ENCODE data around the gene DNAJC15.

DNAJC15 gene

GRCh38 chr13:43094901-43095300 lies 71.5 kb downstream of the DNAJC15 start:
- Histone ChIP-seq H3K27me3 (ENCODE audit: control insufficient read depth, insufficient read depth, low read length) (no peaks in the 10 kb centered on the region), H3K4me3 (ENCODE audit: low read length) (no peak overlapping the region), H3K9me3 (replicated peaks; ENCODE audit: low read length) (no peaks in the 10 kb centered on the region), H3K36me3 (ENCODE audit: insufficient read depth, low read length) (no peaks in the 10 kb centered on the region), H3K4me2 (ENCODE audit: low read length) (no peak overlapping the region), H3K4me1 (ENCODE audit: control insufficient read depth, insufficient read depth, low read length) (peaks cover 14% of the 10 kb centered on the region), H3K9ac (ENCODE audit: low read depth, low read length) (no peak overlapping the region)

- Histone ChIP-seq H3K36me3 (ENCODE audit: insufficient read depth, low read length) (no peaks in the 10 kb centered on the region), H3K9me3 (replicated peaks; ENCODE audit: low read length) (no peaks in the 10 kb centered on the region), H3K4me1 (ENCODE audit: control insufficient read depth, insufficient read depth, low read length) (peaks cover 14% of the 10 kb centered on the region), H3K4me3 (ENCODE audit: low read length) (no peak overlapping the region), H3K4me2 (ENCODE audit: low read length) (peak overlapping the region; percentile 30), H3K27me3 (ENCODE audit: control insufficient read depth, insufficient read depth, low read length) (no peaks in the 10 kb centered on the region), H3K9ac (ENCODE audit: low read depth, low read length) (no peak overlapping the region)
Observed at GRCh38 chr13:43095771-43096719, 72.7 kb downstream of the DNAJC15 start.

- Histone ChIP-seq H3K4me2 (ENCODE audit: low read length) (no peak overlapping the region), H3K4me1 (ENCODE audit: control insufficient read depth, insufficient read depth, low read length) (peaks cover 8% of the 10 kb centered on the region), H3K4me3 (ENCODE audit: low read length) (no peak overlapping the region), H3K9ac (ENCODE audit: low read depth, low read length) (no peak overlapping the region), H3K27me3 (ENCODE audit: control insufficient read depth, insufficient read depth, low read length) (no peaks in the 10 kb centered on the region), H3K36me3 (ENCODE audit: insufficient read depth, low read length) (no peaks in the 10 kb centered on the region), H3K9me3 (replicated peaks; ENCODE audit: low read length) (no peaks in the 10 kb centered on the region)
Observed at GRCh38 chr13:43100667-43101066, 77.3 kb downstream of the DNAJC15 start.

GRCh38 chr13:43102304-43102703 lies 78.9 kb downstream of the DNAJC15 start:
- Histone ChIP-seq H3K4me1 (ENCODE audit: control insufficient read depth, insufficient read depth, low read length) (peaks cover 1% of the 10 kb centered on the region), H3K4me2 (ENCODE audit: low read length) (no peak overlapping the region), H3K9ac (ENCODE audit: low read depth, low read length) (no peak overlapping the region), H3K36me3 (ENCODE audit: insufficient read depth, low read length) (no peaks in the 10 kb centered on the region), H3K4me3 (ENCODE audit: low read length) (no peak overlapping the region), H3K9me3 (replicated peaks; ENCODE audit: low read length) (no peaks in the 10 kb centered on the region), H3K27me3 (ENCODE audit: control insufficient read depth, insufficient read depth, low read length) (no peaks in the 10 kb centered on the region)

GRCh38 chr13:43107780-43108179 lies 84.4 kb downstream of the DNAJC15 start:
- Histone ChIP-seq H3K9me3 (replicated peaks; ENCODE audit: low read length) (no peaks in the 10 kb centered on the region), H3K27me3 (ENCODE audit: control insufficient read depth, insufficient read depth, low read length) (no peaks in the 10 kb centered on the region), H3K4me2 (ENCODE audit: low read length) (no peak overlapping the region), H3K36me3 (ENCODE audit: insufficient read depth, low read length) (no peaks in the 10 kb centered on the region), H3K4me3 (ENCODE audit: low read length) (no peak overlapping the region), H3K9ac (ENCODE audit: low read depth, low read length) (no peak overlapping the region), H3K4me1 (ENCODE audit: control insufficient read depth, insufficient read depth, low read length) (peaks cover 9% of the 10 kb centered on the region)

GRCh38 chr13:43110036-43110435 lies 86.7 kb downstream of the DNAJC15 start:
- H3K9ac ChIP-seq (ENCODE audit: low read depth, low read length) = no peak overlapping the region
- H3K4me2 ChIP-seq (ENCODE audit: low read length) = no peak overlapping the region
- no peaks in the 10 kb centered on the region for H3K9me3 ChIP-seq (replicated peaks; ENCODE audit: low read length)
- H3K27me3 ChIP-seq (ENCODE audit: control insufficient read depth, insufficient read depth, low read length) = no peaks in the 10 kb centered on the region
- no peak overlapping the region for H3K4me3 ChIP-seq (ENCODE audit: low read length)
- H3K36me3 ChIP-seq (ENCODE audit: insufficient read depth, low read length) = no peaks in the 10 kb centered on the region
- H3K4me1 ChIP-seq (ENCODE audit: control insufficient read depth, insufficient read depth, low read length) = peaks cover 9% of the 10 kb centered on the region

GRCh38 chr13:43110658-43111057 lies 87.3 kb downstream of the DNAJC15 start:
- no peak overlapping the region for H3K9ac ChIP-seq (ENCODE audit: low read depth, low read length)
- H3K9me3 ChIP-seq (replicated peaks; ENCODE audit: low read length) = no peaks in the 10 kb centered on the region
- no peaks in the 10 kb centered on the region for H3K27me3 ChIP-seq (ENCODE audit: control insufficient read depth, insufficient read depth, low read length)
- H3K4me3 ChIP-seq (ENCODE audit: low read length) = no peak overlapping the region
- H3K4me2 ChIP-seq (ENCODE audit: low read length) = no peak overlapping the region
- no peaks in the 10 kb centered on the region for H3K36me3 ChIP-seq (ENCODE audit: insufficient read depth, low read length)
- peaks cover 9% of the 10 kb centered on the region for H3K4me1 ChIP-seq (ENCODE audit: control insufficient read depth, insufficient read depth, low read length)

- Histone ChIP-seq H3K4me3 (ENCODE audit: low read length) (no peak overlapping the region), H3K4me1 (ENCODE audit: control insufficient read depth, insufficient read depth, low read length) (peaks cover 9% of the 10 kb centered on the region), H3K36me3 (ENCODE audit: insufficient read depth, low read length) (no peaks in the 10 kb centered on the region), H3K9ac (ENCODE audit: low read depth, low read length) (no peak overlapping the region), H3K27me3 (ENCODE audit: control insufficient read depth, insufficient read depth, low read length) (no peaks in the 10 kb centered on the region), H3K4me2 (ENCODE audit: low read length) (no peak overlapping the region), H3K9me3 (replicated peaks; ENCODE audit: low read length) (no peaks in the 10 kb centered on the region)
Observed at GRCh38 chr13:43111559-43112400, 88.4 kb downstream of the DNAJC15 start.

GRCh38 chr13:43113603-43114002 lies 90.2 kb downstream of the DNAJC15 start:
- Histone ChIP-seq H3K4me1 (ENCODE audit: control insufficient read depth, insufficient read depth, low read length) (no peaks in the 10 kb centered on the region), H3K4me2 (ENCODE audit: low read length) (no peak overlapping the region), H3K4me3 (ENCODE audit: low read length) (no peak overlapping the region), H3K36me3 (ENCODE audit: insufficient read depth, low read length) (no peaks in the 10 kb centered on the region), H3K27me3 (ENCODE audit: control insufficient read depth, insufficient read depth, low read length) (no peaks in the 10 kb centered on the region), H3K9me3 (replicated peaks; ENCODE audit: low read length) (no peaks in the 10 kb centered on the region), H3K9ac (ENCODE audit: low read depth, low read length) (no peak overlapping the region)

GRCh38 chr13:43114504-43114903 lies 91.1 kb downstream of the DNAJC15 start:
- no peak overlapping the region for H3K4me2 ChIP-seq (ENCODE audit: low read length)
- H3K36me3 ChIP-seq (ENCODE audit: insufficient read depth, low read length) = no peaks in the 10 kb centered on the region
- no peak overlapping the region for H3K9ac ChIP-seq (ENCODE audit: low read depth, low read length)
- no peaks in the 10 kb centered on the region for H3K9me3 ChIP-seq (replicated peaks; ENCODE audit: low read length)
- no peak overlapping the region for H3K4me3 ChIP-seq (ENCODE audit: low read length)
- H3K27me3 ChIP-seq (ENCODE audit: control insufficient read depth, insufficient read depth, low read length) = no peaks in the 10 kb centered on the region
- no peaks in the 10 kb centered on the region for H3K4me1 ChIP-seq (ENCODE audit: control insufficient read depth, insufficient read depth, low read length)

- H3K9me3 ChIP-seq (replicated peaks; ENCODE audit: low read length) = no peaks in the 10 kb centered on the region
- H3K4me2 ChIP-seq (ENCODE audit: low read length) = no peak overlapping the region
- no peaks in the 10 kb centered on the region for H3K36me3 ChIP-seq (ENCODE audit: insufficient read depth, low read length)
- H3K9ac ChIP-seq (ENCODE audit: low read depth, low read length) = no peak overlapping the region
- no peaks in the 10 kb centered on the region for H3K4me1 ChIP-seq (ENCODE audit: control insufficient read depth, insufficient read depth, low read length)
- no peak overlapping the region for H3K4me3 ChIP-seq (ENCODE audit: low read length)
- H3K27me3 ChIP-seq (ENCODE audit: control insufficient read depth, insufficient read depth, low read length) = no peaks in the 10 kb centered on the region
Observed at GRCh38 chr13:43115141-43115540, 91.8 kb downstream of the DNAJC15 start.

Data from skeletal muscle satellite cell (primary cell).